Osteoblast (primary cell): ENCODE data around the gene PDE8B. TPM values are rescaled to one million over a fixed set of nuclear protein-coding genes. Genes with fewer than 3 reads are reported as not detected.

ENCODE experiments used
- DNase-seq: peaks from one replicate; pipeline ENCODE4 v3.0.0; 2011; ENCODE audit warnings: low spot score, mixed read lengths; ENCODE audit not compliant: insufficient read length; ENCODE audit errors: missing footprints
- H2AFZ ChIP-seq: 2 replicates; pipeline ENCODE4 v1.6.0; 2011; ENCODE audit warnings: mild to moderate bottlenecking, low read length
- H3K27ac ChIP-seq: 2 replicates; pipeline ENCODE4 v1.5.1; 2011; ENCODE audit warnings: mild to moderate bottlenecking, low read depth, low read length, moderate library complexity
- H3K27me3 ChIP-seq: 2 replicates; pipeline ENCODE4 v1.6.0; 2012; ENCODE audit warnings: mild to moderate bottlenecking, control low read depth, inconsistent platforms, low read length, moderate library complexity; ENCODE audit not compliant: insufficient read depth
- H3K36me3 ChIP-seq: 2 replicates; pipeline ENCODE4 v1.5.1; 2011; ENCODE audit warnings: mild to moderate bottlenecking, low read length, control low read depth, moderate library complexity; ENCODE audit not compliant: insufficient read depth
- H3K4me1 ChIP-seq: 2 replicates; pipeline ENCODE4 v1.5.1; 2011; ENCODE audit warnings: mild to moderate bottlenecking, low read length, control low read depth, moderate library complexity; ENCODE audit not compliant: insufficient read depth
- H3K4me2 ChIP-seq: 2 replicates; pipeline ENCODE4 v1.6.0; 2011; ENCODE audit warnings: mild to moderate bottlenecking, low read length; ENCODE audit not compliant: insufficient read depth
- H3K4me3 ChIP-seq: fragments of 200-600 bp; sonication (generic); 3 replicates; pipeline ENCODE4 v1.5.1; 2012; ENCODE audit warnings: mild to moderate bottlenecking, low read length, inconsistent platforms; ENCODE audit not compliant: insufficient read depth
- H3K79me2 ChIP-seq: 2 replicates; pipeline ENCODE4 v1.6.0; 2012; ENCODE audit warnings: mild to moderate bottlenecking, low read length, control low read depth, inconsistent platforms; ENCODE audit not compliant: insufficient read depth
- H3K9me3 ChIP-seq: 2 replicates; pipeline ENCODE4 v1.5.1; 2011; ENCODE audit warnings: low read depth, low read length, control low read depth
- H4K20me1 ChIP-seq: 2 replicates; pipeline ENCODE4 v1.6.0; 2012; ENCODE audit warnings: mild to moderate bottlenecking, low read length, control low read depth; ENCODE audit not compliant: insufficient read depth
- total RNA-seq: library from RNA; depleted of rRNA; stranded (reverse); fragments of >200 nt; gene quantifications from 2 replicates; pipeline ENCODE4 v1.2.3, GENCODE V29; 2012
- TF ChIP-seq, protein P1 (sequence below): IDR thresholded peaks from 2 replicates; pipeline ENCODE4 v1.5.1; 2011; ENCODE audit warnings: mild to moderate bottlenecking, low read depth, low read length, moderate library complexity; ENCODE audit errors: extremely low read depth

The PDE8B gene
- total RNA-seq, 1 donor: under 0.01 TPM

DNA sequence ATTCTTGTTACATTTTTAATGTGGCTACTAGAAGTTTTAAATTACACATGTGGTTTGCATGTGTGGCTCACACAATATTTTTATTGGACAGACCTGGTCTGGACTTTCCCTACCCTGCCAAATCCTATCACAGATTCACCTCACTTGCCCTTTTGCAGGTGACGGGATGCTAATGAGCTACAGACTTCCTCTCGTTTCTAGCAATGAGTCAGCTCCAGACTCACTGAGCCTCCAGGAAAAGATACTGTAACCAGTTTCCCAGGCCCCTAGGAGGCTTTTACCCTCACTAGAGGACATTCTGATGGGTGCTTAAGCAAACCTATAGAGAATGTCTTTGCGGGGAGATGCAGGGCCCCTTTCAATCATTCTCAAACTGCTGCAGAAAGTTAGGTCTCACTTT is 146.3 kb downstream of the PDE8B start:
- H4K20me1 ChIP-seq: no peaks in the 10 kb centered on the region
- no peak overlapping the region for H3K27ac ChIP-seq
- no peaks in the 10 kb centered on the region for H3K9me3 ChIP-seq
- TF ChIP-seq, protein P1, sequence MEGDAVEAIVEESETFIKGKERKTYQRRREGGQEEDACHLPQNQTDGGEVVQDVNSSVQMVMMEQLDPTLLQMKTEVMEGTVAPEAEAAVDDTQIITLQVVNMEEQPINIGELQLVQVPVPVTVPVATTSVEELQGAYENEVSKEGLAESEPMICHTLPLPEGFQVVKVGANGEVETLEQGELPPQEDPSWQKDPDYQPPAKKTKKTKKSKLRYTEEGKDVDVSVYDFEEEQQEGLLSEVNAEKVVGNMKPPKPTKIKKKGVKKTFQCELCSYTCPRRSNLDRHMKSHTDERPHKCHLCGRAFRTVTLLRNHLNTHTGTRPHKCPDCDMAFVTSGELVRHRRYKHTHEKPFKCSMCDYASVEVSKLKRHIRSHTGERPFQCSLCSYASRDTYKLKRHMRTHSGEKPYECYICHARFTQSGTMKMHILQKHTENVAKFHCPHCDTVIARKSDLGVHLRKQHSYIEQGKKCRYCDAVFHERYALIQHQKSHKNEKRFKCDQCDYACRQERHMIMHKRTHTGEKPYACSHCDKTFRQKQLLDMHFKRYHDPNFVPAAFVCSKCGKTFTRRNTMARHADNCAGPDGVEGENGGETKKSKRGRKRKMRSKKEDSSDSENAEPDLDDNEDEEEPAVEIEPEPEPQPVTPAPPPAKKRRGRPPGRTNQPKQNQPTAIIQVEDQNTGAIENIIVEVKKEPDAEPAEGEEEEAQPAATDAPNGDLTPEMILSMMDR: no peak
- H3K4me3 ChIP-seq: no peak overlapping the region
- H3K36me3 ChIP-seq: no peaks in the 10 kb centered on the region
- no peaks in the 10 kb centered on the region for H3K79me2 ChIP-seq
- DNase-seq: no peak
- H3K4me2 ChIP-seq: no peak overlapping the region
- no peaks in the 10 kb centered on the region for H3K4me1 ChIP-seq
- no peak overlapping the region for H2AFZ ChIP-seq
- peaks cover 3% of the 10 kb centered on the region for H3K27me3 ChIP-seq

DNA sequence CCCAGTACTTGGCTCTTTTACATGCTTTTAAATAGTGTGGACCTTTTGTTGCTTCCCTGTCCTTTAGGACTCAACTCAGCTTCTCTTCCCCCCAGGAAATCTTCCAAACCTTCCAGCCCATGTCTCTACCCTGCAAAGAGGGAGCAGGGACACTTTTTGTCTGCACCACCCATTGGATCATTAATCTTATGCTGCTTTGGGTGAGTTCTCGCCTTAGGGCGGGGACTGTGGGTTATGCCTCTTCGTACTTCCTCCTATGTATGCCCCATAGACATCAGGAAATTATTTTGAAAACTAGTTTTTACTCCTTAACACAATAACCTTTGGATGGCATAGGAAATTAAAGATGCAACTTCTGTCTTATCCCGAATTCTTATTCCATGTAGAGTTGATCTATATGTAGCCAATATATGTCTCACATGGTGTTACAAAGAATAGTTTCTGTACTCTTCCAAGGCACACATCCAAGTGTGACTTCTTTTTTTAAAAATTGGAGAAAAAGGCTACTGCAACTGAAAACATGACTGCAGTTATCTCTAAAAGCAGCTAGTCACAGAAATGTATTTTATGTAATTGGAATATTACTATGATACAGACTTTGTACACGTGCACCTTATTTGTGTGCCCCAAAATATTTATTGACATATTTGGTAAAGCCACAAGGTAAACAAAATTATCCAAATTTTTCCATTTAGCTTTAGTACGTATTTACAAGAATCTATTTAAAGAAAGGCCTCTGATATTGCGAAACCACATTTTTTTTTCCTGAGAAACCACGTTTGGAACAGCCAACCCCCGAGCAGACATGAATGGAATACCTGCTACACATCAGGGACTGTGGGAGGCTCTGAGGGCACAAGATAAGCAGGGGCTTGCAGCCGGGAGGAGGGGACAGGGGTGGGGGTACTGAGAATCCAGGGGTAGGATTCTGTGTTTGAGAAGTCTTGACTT is 148.1 kb downstream of the PDE8B start:
- TF ChIP-seq, protein P1: no peak
- H3K4me2 ChIP-seq: no peak overlapping the region
- H3K27ac ChIP-seq: no peak overlapping the region
- H3K4me3 ChIP-seq: no peak overlapping the region
- no peak overlapping the region for H2AFZ ChIP-seq
- H3K27me3 ChIP-seq: no peaks in the 10 kb centered on the region
- no peaks in the 10 kb centered on the region for H3K9me3 ChIP-seq
- H3K4me1 ChIP-seq: no peaks in the 10 kb centered on the region
- no peaks in the 10 kb centered on the region for H3K36me3 ChIP-seq
- no peaks in the 10 kb centered on the region for H3K79me2 ChIP-seq
- no peaks in the 10 kb centered on the region for H4K20me1 ChIP-seq
- DNase-seq: no peak

DNA sequence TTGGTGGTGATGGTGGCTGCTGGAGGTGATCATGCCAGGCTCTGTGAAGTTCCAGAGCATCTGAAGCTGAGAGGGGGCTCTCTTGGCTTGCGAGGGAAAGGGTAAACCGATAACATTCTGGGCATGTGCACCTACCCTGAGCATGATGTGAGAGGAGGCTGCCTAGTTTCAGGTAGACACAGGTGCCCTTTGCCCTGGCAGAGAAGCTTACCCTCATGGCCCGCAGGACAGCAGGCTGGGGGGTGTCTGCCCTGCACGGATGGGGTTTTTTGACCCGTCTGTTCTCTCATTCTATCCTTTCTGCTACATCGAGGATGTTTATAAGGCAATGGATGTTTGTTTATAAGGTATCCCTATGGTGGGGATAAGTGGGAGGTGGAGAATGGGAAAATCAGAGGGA is 148.8 kb downstream of the PDE8B start:
- no peak overlapping the region for H2AFZ ChIP-seq
- no peaks in the 10 kb centered on the region for H3K79me2 ChIP-seq
- H3K4me1 ChIP-seq: no peaks in the 10 kb centered on the region
- DNase-seq: no peak
- H3K27me3 ChIP-seq: no peaks in the 10 kb centered on the region
- no peak overlapping the region for H3K4me3 ChIP-seq
- TF ChIP-seq, protein P1: no peak
- no peaks in the 10 kb centered on the region for H4K20me1 ChIP-seq
- no peak overlapping the region for H3K27ac ChIP-seq
- no peak overlapping the region for H3K4me2 ChIP-seq
- H3K36me3 ChIP-seq: no peaks in the 10 kb centered on the region
- no peaks in the 10 kb centered on the region for H3K9me3 ChIP-seq

DNA sequence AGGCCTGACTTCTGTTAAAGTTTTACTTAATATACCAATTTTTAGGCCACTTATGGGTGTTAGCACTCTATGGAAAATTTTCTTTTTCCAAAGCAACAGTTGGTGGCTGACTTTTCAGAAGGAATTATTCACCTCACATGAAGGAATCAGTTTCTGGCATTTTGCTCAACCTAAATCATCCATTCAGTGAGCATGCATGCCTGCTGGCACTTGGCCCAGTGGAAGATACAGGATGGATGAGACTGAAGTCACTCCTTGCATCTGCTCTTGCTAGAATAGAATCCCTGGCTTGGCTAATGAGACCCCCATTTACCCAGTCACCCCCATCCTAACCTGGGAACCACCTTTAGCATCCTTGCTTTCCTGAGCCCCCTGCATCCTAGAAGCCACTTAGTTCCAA is 149.9 kb downstream of the PDE8B start:
- no peaks in the 10 kb centered on the region for H4K20me1 ChIP-seq
- no peak overlapping the region for H3K4me2 ChIP-seq
- no peak overlapping the region for H3K27ac ChIP-seq
- DNase-seq: no peak
- TF ChIP-seq, protein P1: no peak
- no peaks in the 10 kb centered on the region for H3K27me3 ChIP-seq
- no peak overlapping the region for H2AFZ ChIP-seq
- no peak overlapping the region for H3K4me3 ChIP-seq
- H3K9me3 ChIP-seq: no peaks in the 10 kb centered on the region
- H3K79me2 ChIP-seq: no peaks in the 10 kb centered on the region
- H3K4me1 ChIP-seq: no peaks in the 10 kb centered on the region
- H3K36me3 ChIP-seq: no peaks in the 10 kb centered on the region
